ENCODE data around the gene MAP4.

GRCh38 chr3:47994180-47994579 lies 22.0 kb downstream of the MAP4 start:
- TF ChIP-seq CTCF (IDR thresholded peaks at IDR 0.05; ENCODE audit: extremely low read depth in 1 of 2, insufficient read depth in 1 of 2, low read depth in 1 of 2, low read length in 2 of 2), result no peak
- no peak for TF ChIP-seq MAX (IDR thresholded peaks at IDR 0.05; ENCODE audit: insufficient read depth, insufficient read length)
- no peak for TF ChIP-seq POLR2AphosphoS5 (IDR thresholded peaks at IDR 0.05; ENCODE audit: insufficient read depth, low read depth, low read length)
- no peak for TF ChIP-seq EZH2 (IDR thresholded peaks at IDR 0.05; ENCODE audit: borderline replicate concordance, low read depth, low read length, severe bottlenecking)
- no peak for TF ChIP-seq POLR2A (IDR thresholded peaks at IDR 0.05; ENCODE audit: low read depth, low read length)
- TF ChIP-seq JUN (IDR thresholded peaks at IDR 0.05; ENCODE audit: borderline replicate concordance, insufficient read depth, insufficient read length, low read depth), result no peak
- no peak for TF ChIP-seq MYC (IDR thresholded peaks at IDR 0.05; ENCODE audit: low read depth, low read length)
- TF ChIP-seq FOS (IDR thresholded peaks at IDR 0.05; ENCODE audit: borderline replicate concordance, insufficient read depth, low read length), result no peak
- TF ChIP-seq GATA2 (IDR thresholded peaks at IDR 0.05; ENCODE audit: insufficient read depth, insufficient read length, low read depth, low read length), result no peak

Data from endothelial cell of umbilical vein (primary cell).